SK-N-SH (cell line): ENCODE results near the gene NSUN2. TPM values are rescaled to one million over a fixed set of nuclear protein-coding genes. Genes with fewer than 3 reads are reported as not detected.

Experiments
- CTCF ChIA-PET: fragments of 300-600, 350-600 bp; formaldehyde crosslinking; extraction: SDS; loops from one replicate; lab custom pipeline; 2021; lab: Yijun Ruan, JAX
- POLR2A ChIA-PET: fragments of 350-600 bp; sonication (Branson Sonifier 250); formaldehyde crosslinking; extraction: SDS; loops from one replicate; lab custom pipeline; 2020; ENCODE audit warnings: antibody characterized with exemption, inconsistent platforms; lab: Yijun Ruan, JAX
- DNase-seq: peaks from one replicate; pipeline ENCODE4 v3.0.0; 2012
- H2AFZ ChIP-seq: fragments of 200-600 bp; sonication (generic); 2 replicates; pipeline ENCODE4 v1.8.1; 2016; ENCODE audit warnings: antibody characterized with exemption, mild to moderate bottlenecking, low read depth
- H3F3A ChIP-seq: fragments of 200-600 bp; sonication (generic); replicated peaks from 2 replicates; pipeline ENCODE3; 2016; ENCODE audit warnings: antibody characterized with exemption, mild to moderate bottlenecking; ENCODE audit not compliant: insufficient read depth
- H3K27ac ChIP-seq, 2 experiments: fragments of 200-500 bp in 1 of 2; fragments of 200-600 bp in 1 of 2; sonication (Bioruptor generic) in 1 of 2; sonication (generic), shearing (Covaris generic) in 1 of 2; 2 replicates each; pipeline versions ENCODE4 v1.5.1 to v1.6.1; 2014 to 2016; ENCODE audit warnings: low read depth in 2 of 2, inconsistent platforms in 1 of 2, low read length in 1 of 2, mild to moderate bottlenecking in 1 of 2, mixed read lengths in 1 of 2
- H3K27me3 ChIP-seq: fragments of 200-600 bp; sonication (generic), shearing (Covaris generic); 2 replicates; pipeline ENCODE4 v1.6.1; 2016; ENCODE audit warnings: mixed run types; ENCODE audit not compliant: insufficient read depth
- H3K36me3 ChIP-seq, 2 experiments: fragments of 200-500 bp in 1 of 2; fragments of 200-600 bp in 1 of 2; sonication (Bioruptor generic) in 1 of 2; sonication (generic) in 1 of 2; replicated peaks in 1 of 2; 2 replicates each; pipeline versions ENCODE3 to v1.5.1; 2014 to 2016; ENCODE audit warnings: low read length in 1 of 2, mild to moderate bottlenecking in 1 of 2; ENCODE audit not compliant: insufficient read depth in 2 of 2, control insufficient read depth in 1 of 2
- H3K4me1 ChIP-seq, 2 experiments: fragments of 200-500 bp in 1 of 2; fragments of 200-600 bp in 1 of 2; sonication (Bioruptor generic) in 1 of 2; sonication (generic), shearing (Covaris generic) in 1 of 2; 2 replicates each; pipeline versions ENCODE4 v1.5.1 to v1.6.1; 2014 to 2016; ENCODE audit warnings: low read depth in 1 of 2, low read length in 1 of 2, mixed run types in 1 of 2; ENCODE audit not compliant: insufficient read depth in 2 of 2, control insufficient read depth in 1 of 2
- H3K4me2 ChIP-seq: fragments of 200-600 bp; sonication (generic), shearing (Covaris generic); 2 replicates; pipeline ENCODE4 v1.6.1; 2017; ENCODE audit warnings: mixed run types
- H3K4me3 ChIP-seq, 2 experiments: fragments of 200-500 bp in 1 of 2; fragments of 200-600 bp in 1 of 2; sonication (Bioruptor generic) in 1 of 2; sonication (generic), shearing (Covaris generic) in 1 of 2; 2 replicates each; pipeline versions ENCODE4 v1.5.1 to v1.8.1; 2014 to 2016; ENCODE audit warnings: low read depth in 2 of 2, inconsistent platforms in 1 of 2, low read length in 1 of 2, mild to moderate bottlenecking in 1 of 2, mixed read lengths in 1 of 2, moderate library complexity in 1 of 2
- H3K79me2 ChIP-seq: fragments of 200-600 bp; sonication (generic); 2 replicates; pipeline ENCODE4 v1.8.1; 2017; ENCODE audit warnings: mild to moderate bottlenecking; ENCODE audit not compliant: insufficient read depth
- H3K9ac ChIP-seq: fragments of 200-600 bp; sonication (generic); 2 replicates; pipeline ENCODE4 v1.6.1; 2017; ENCODE audit warnings: mixed run types
- H3K9me2 ChIP-seq: fragments of 200-600 bp; sonication (generic); 2 replicates; pipeline ENCODE4 v1.6.1; 2017; ENCODE audit warnings: mixed run types
- H3K9me3 ChIP-seq: fragments of 200-600 bp; sonication (generic); 2 replicates; pipeline ENCODE4 v1.6.1; 2017; ENCODE audit warnings: mixed run types, mild to moderate bottlenecking, moderate library complexity
- H4K20me1 ChIP-seq: fragments of 200-600 bp; sonication (generic); 2 replicates; pipeline ENCODE4 v1.6.1; 2017; ENCODE audit warnings: mild to moderate bottlenecking, mixed run types; ENCODE audit not compliant: insufficient read depth
- CHD2 ChIP-seq: fragments of 150-350 bp; IDR thresholded peaks from 2 replicates; pipeline ENCODE4 v1.6.1; 2018; ENCODE audit warnings: low read length; ENCODE audit not compliant: partially characterized antibody
- MEF2A ChIP-seq: IDR thresholded peaks from 2 replicates; pipeline ENCODE4 v1.4.0; 2012; ENCODE audit warnings: low read depth, borderline replicate concordance
- MXI1 ChIP-seq: IDR thresholded peaks from 2 replicates; pipeline ENCODE4 v1.6.1; 2012; ENCODE audit warnings: mild to moderate bottlenecking, low read depth, low read length, improper control_type of control experiment
- NRF1 ChIP-seq: IDR thresholded peaks from 2 replicates; pipeline ENCODE4 v1.6.1; 2012; ENCODE audit warnings: low read depth, mild to moderate bottlenecking, low read length
- RFX5 ChIP-seq: IDR thresholded peaks from 2 replicates; pipeline ENCODE4 v1.6.1; 2012; ENCODE audit warnings: mild to moderate bottlenecking, improper control_type of control experiment, low read length
- TAF1 ChIP-seq: IDR thresholded peaks from 2 replicates; pipeline ENCODE4 v1.6.1; 2012; ENCODE audit warnings: low read depth, mild to moderate bottlenecking, low read length, moderate library complexity, borderline replicate concordance
- WGBS: methylation state at CpG from one replicate; pipeline ENCODE4 v1.1.6; 2017; ENCODE audit warnings: low lambda C conversion rate; 5-methylcytosine and 5-hydroxymethylcytosine counted together
- polyA plus RNA-seq, 3 experiments: library from polyadenylated mRNA; depleted of rRNA; stranded (reverse); fragments of >200 nt; gene quantifications; 2 replicates each; pipeline ENCODE4 v1.2.3, GENCODE V29; 2012
- TF ChIP-seq, protein P1 (sequence below): IDR thresholded peaks from 2 replicates; pipeline ENCODE4; 2012
- TF ChIP-seq, protein P2 (sequence below): fragments of 150-350 bp; IDR thresholded peaks from 2 replicates; pipeline ENCODE4 v1.6.1; 2017; ENCODE audit warnings: antibody characterized with exemption, low read length, low read depth, borderline replicate concordance
- TF ChIP-seq, protein P3 (sequence below): IDR thresholded peaks from 2 replicates; pipeline ENCODE4 v1.6.1; 2012; ENCODE audit warnings: mild to moderate bottlenecking, low read depth, low read length, moderate library complexity
- TF ChIP-seq, protein P4 (sequence below): fragments of 200-600 bp; sonication (generic); IDR thresholded peaks from 2 replicates; pipeline ENCODE4 v1.6.1; 2017; ENCODE audit warnings: antibody characterized with exemption, mild to moderate bottlenecking, moderate library complexity

Gene NSUN2
- polyA plus RNA-seq, 1 of the 3 experiments (the other 2 are of a cell fraction), result 78.9 TPM

DNA sequence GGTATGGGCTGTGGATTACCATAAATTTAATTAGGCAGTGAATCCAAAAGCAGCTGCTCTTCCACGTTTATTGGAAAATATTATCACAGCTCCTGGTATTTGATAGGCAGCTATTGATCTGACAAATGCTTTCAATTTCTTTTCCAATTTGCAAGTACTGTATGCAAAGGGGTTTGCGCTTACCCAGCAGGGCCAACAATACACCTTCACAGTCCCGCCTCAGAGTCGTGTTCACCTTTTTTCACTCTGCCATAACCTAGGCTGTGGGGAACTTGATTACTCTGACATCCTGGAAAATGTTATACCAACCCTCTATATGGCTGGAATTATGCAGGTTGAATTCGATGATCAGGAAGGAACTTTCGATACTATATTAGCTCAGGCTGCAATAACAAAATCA, 48.1 kb upstream of the NSUN2 start:
- H3K9me2 ChIP-seq, result no peaks in the 10 kb centered on the region
- H3K4me3 ChIP-seq, result no peak overlapping the region
- ChIA-PET CTCF (no interaction called here), POLR2A (no interaction called here)
- no peaks in the 10 kb centered on the region for H3F3A ChIP-seq
- no peak for DNase-seq
- 55% methylated on average over 6 of the region's 6 CpGs for WGBS
- no peak overlapping the region for H3K9ac ChIP-seq
- no peaks in the 10 kb centered on the region; the same call in 1 of the 2 replicates for H3K27me3 ChIP-seq
- TF ChIP-seq TAF1 (no peak), CHD2 (no peak), MXI1 (no peak), NRF1 (no peak), RFX5 (no peak)
- TF ChIP-seq, protein P1, sequence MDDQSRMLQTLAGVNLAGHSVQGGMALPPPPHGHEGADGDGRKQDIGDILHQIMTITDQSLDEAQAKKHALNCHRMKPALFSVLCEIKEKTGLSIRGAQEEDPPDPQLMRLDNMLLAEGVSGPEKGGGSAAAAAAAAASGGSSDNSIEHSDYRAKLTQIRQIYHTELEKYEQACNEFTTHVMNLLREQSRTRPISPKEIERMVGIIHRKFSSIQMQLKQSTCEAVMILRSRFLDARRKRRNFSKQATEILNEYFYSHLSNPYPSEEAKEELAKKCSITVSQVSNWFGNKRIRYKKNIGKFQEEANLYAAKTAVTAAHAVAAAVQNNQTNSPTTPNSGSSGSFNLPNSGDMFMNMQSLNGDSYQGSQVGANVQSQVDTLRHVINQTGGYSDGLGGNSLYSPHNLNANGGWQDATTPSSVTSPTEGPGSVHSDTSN, result no peak
- TF ChIP-seq, protein P2, sequence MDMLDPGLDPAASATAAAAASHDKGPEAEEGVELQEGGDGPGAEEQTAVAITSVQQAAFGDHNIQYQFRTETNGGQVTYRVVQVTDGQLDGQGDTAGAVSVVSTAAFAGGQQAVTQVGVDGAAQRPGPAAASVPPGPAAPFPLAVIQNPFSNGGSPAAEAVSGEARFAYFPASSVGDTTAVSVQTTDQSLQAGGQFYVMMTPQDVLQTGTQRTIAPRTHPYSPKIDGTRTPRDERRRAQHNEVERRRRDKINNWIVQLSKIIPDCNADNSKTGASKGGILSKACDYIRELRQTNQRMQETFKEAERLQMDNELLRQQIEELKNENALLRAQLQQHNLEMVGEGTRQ, result no peak
- TF ChIP-seq, protein P3, sequence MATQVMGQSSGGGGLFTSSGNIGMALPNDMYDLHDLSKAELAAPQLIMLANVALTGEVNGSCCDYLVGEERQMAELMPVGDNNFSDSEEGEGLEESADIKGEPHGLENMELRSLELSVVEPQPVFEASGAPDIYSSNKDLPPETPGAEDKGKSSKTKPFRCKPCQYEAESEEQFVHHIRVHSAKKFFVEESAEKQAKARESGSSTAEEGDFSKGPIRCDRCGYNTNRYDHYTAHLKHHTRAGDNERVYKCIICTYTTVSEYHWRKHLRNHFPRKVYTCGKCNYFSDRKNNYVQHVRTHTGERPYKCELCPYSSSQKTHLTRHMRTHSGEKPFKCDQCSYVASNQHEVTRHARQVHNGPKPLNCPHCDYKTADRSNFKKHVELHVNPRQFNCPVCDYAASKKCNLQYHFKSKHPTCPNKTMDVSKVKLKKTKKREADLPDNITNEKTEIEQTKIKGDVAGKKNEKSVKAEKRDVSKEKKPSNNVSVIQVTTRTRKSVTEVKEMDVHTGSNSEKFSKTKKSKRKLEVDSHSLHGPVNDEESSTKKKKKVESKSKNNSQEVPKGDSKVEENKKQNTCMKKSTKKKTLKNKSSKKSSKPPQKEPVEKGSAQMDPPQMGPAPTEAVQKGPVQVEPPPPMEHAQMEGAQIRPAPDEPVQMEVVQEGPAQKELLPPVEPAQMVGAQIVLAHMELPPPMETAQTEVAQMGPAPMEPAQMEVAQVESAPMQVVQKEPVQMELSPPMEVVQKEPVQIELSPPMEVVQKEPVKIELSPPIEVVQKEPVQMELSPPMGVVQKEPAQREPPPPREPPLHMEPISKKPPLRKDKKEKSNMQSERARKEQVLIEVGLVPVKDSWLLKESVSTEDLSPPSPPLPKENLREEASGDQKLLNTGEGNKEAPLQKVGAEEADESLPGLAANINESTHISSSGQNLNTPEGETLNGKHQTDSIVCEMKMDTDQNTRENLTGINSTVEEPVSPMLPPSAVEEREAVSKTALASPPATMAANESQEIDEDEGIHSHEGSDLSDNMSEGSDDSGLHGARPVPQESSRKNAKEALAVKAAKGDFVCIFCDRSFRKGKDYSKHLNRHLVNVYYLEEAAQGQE, result no peak
- TF ChIP-seq, protein P4, sequence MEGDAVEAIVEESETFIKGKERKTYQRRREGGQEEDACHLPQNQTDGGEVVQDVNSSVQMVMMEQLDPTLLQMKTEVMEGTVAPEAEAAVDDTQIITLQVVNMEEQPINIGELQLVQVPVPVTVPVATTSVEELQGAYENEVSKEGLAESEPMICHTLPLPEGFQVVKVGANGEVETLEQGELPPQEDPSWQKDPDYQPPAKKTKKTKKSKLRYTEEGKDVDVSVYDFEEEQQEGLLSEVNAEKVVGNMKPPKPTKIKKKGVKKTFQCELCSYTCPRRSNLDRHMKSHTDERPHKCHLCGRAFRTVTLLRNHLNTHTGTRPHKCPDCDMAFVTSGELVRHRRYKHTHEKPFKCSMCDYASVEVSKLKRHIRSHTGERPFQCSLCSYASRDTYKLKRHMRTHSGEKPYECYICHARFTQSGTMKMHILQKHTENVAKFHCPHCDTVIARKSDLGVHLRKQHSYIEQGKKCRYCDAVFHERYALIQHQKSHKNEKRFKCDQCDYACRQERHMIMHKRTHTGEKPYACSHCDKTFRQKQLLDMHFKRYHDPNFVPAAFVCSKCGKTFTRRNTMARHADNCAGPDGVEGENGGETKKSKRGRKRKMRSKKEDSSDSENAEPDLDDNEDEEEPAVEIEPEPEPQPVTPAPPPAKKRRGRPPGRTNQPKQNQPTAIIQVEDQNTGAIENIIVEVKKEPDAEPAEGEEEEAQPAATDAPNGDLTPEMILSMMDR, result no peak
- H3K27ac ChIP-seq, result no peak overlapping the region
- no peak overlapping the region for H2AFZ ChIP-seq
- H3K9me3 ChIP-seq, result no peaks in the 10 kb centered on the region
- H3K4me2 ChIP-seq, result no peak overlapping the region
- H3K4me1 ChIP-seq, result no peaks in the 10 kb centered on the region; a peak in 1 of 4 replicates
- H4K20me1 ChIP-seq, result no peaks in the 10 kb centered on the region
- H3K79me2 ChIP-seq, result no peaks in the 10 kb centered on the region
- no peaks in the 10 kb centered on the region for H3K36me3 ChIP-seq

DNA sequence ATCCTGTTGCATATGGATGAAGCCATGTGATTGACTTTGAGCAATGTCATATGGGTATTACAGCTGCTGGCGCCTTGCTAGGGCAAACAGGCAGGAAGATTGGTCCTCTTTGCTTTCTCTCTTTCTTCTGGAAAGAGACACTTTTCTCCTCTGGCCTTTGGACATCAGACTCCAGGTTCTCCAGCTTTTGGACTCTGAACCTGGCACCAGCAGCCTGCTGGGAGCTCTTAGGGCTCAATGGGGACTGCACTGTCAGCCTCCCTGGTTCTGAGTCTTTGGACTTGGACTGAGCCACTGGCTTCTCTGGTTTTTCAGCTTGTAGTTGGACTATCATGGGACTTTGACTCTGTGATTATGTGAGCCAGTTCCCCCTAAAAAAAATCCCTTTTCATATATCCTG, 45.5 kb upstream of the NSUN2 start:
- no peaks in the 10 kb centered on the region; a peak in 1 of 4 replicates for H3K4me1 ChIP-seq
- POLR2A ChIA-PET, result no interaction called here
- H3F3A ChIP-seq, result no peaks in the 10 kb centered on the region
- H3K9me3 ChIP-seq, result no peaks in the 10 kb centered on the region
- TF ChIP-seq MEF2A, result no peak
- TF ChIP-seq, all 33 proteins: peak for 0
- CTCF ChIA-PET, result no interaction called here
- Histone ChIP-seq H3K9me2 (no peaks in the 10 kb centered on the region), H3K9ac (no peak overlapping the region), H3K36me3 (no peaks in the 10 kb centered on the region), H4K20me1 (no peaks in the 10 kb centered on the region), H3K4me2 (no peak overlapping the region), H3K27me3 (no peaks in the 10 kb centered on the region), H3K79me2 (no peaks in the 10 kb centered on the region), H3K4me3 (no peak overlapping the region), H2AFZ (no peak overlapping the region), H3K27ac (no peak overlapping the region)
- no peak for DNase-seq
- 89% methylated on average over 1 of the region's 1 CpG for WGBS
